PC-3 (cell line): ENCODE measurements around the gene TECRL.

Experiments
- CTCF ChIP-seq: fragments of 300-600 bp; sonication (generic); conservative IDR thresholded peaks from 2 replicates; pipeline ENCODE4 v1.5.1; 2017; ENCODE audit warnings: antibody characterized with exemption, low read depth, mild to moderate bottlenecking, low read length
- EZH2 ChIP-seq: fragments of 300-600 bp; sonication (generic); IDR thresholded peaks from one replicate; pipeline ENCODE4 v1.6.1; 2017; ENCODE audit warnings: antibody characterized with exemption, mild to moderate bottlenecking, low read length; ENCODE audit not compliant: unreplicated experiment

- TF ChIP-seq CTCF (no peak), EZH2 (no peak)
Observed at GRCh38 chr4:64399313-64400109, 9.7 kb downstream of the TECRL start.
